SK-N-DZ (cell line): ENCODE measurements around the gene C12orf50. TPM values are rescaled to one million over a fixed set of nuclear protein-coding genes. Genes with fewer than 3 reads are reported as not detected.
"Not testable (repeated sequence)": the region's sequence is repeated elsewhere in the genome, so short reads cannot be mapped to it uniquely, and the experiment has no call there.

Source experiments
- DNase-seq: peaks from one replicate; pipeline ENCODE4 v3.0.0-alpha.2; 2015; ENCODE audit warnings: low spot score
- polyA plus RNA-seq, 2 experiments: library from polyadenylated mRNA; depleted of rRNA; stranded (reverse); fragments of >200 nt; gene quantifications; 2 replicates each; pipeline ENCODE4 v1.2.3, GENCODE V29; 2014

C12orf50 gene
- 0.09 TPM in 1 of 2 replicates, not detected in the other for polyA plus RNA-seq (2014; cell fraction: cytosol; rRNA removed)
- polyA plus RNA-seq (2014; cell fraction: nucleus; rRNA removed): not detected in 2 replicates

DNA sequence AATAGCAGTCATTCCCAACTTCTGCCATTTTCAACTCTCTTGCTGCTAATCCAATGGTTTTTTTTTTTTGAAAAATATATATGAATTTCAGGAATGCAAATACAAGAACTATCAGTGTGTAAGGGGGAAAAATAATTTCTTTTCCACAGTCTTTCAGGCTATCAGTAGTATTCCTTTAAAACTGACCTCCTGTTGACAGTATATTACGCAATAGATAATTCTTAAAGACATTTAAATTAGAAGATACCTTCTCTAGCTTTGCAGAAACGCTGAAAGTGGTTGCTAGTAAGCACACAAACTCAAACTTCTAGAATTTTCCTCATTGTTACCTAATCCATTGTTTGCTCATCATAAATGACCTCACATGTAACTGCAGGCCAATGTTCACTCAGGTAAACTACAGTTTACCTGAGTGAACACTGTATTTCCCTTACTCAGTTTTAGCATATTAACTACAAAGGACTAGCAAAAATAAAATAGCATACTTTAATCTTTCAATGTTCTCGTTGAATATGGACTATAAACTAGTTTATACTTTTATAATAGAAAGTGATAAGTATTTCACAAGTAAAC, at the start of gene C12orf50:
C12orf50 (minus strand) TSS at position 309 of the 573 bp plus-strand sequence. CDS start 2,439 bp downstream, outside the sequence.
- DNase-seq: no peak

DNA sequence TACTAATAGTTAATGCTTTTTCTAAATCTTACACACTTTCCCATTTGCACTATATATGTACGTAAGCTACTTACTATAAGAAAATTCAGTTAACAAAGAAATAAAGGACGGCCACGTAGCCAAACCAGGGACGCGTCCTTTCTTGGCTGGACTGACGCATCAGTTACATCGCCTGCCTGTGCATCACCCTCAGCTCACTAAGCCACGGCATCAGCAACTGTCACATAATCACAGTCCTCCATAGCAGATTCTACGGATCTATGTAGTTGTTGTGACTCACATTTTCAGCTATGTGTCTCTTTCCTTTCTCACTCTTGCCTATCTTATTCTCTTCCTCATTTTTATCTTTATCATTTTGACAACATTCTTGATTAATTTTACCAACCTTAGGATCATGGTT, 38.1 kb upstream of the C12orf50 start:
- no peak for DNase-seq

- DNase-seq: no peak
Measured at GRCh38 chr12:88063375-88063774, 34.2 kb upstream of the C12orf50 start.

DNA sequence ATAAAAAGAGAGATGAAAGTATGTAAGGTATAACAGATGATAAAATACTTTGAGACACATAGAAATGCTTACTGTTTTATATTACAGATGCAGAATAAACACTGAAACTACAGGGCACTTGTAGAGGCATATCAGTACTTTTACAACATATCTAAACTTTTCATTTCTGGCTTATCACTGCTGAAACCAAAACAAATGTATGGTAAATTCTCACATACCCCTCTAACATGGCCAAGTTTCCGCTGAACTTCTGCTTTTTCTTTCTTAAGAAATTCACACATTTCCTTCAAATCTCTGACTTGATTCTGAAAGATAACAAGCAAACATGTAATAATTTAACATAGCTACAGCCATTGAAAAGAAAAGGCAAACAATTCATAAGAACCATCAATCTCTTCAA, 33.3 kb upstream of the C12orf50 start:
- no peak for DNase-seq

DNA sequence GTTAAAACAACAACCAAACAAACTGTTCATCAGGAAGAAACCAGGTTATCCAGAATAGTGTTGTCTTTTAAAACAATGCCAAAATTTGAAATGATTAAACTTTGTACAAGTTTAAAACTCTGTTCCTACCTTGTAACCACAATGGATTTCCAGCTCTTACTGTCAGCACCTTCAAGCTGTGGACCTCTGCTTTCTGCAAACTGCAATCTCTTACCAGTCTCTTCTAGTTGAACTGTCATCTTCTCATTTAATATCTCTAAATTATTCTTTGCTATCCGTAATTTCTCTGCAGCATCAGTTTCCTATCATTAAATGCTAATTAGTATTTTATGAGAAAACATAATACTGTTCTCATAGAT, 29.5 kb upstream of the C12orf50 start:
- no peak for DNase-seq

DNA sequence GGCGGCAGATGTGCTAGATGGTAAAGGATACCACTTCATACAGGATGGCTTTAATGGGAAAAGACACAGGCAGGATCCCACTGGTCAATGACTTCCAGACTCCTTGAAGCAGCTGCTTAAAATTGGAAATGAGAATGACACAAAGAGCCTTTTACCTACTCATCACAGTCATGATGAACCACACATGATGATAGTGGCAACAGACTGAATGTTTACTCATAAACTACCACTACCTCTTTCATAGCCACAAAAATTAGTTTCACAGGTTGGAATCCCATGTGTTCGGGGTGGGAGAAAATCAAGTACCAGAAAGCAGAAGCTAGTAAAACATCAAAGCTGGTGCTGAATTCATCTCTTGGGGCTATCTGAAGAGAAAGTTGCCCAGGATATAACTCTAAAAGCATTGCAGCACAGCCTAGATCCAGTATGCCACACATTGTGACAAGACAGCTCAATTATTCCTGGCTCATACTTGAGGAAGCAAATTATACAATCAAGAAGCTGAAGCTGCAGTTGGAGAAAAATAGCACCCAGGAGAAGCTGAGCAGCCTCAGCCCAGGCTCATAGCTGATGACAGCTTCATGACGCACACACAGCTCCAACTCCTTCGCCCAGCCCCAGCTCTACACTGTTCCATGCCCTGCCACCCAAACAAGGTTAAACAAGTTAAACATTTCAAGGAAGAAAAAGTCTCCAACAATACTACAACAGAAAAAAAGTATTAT, 29.0 kb upstream of the C12orf50 start:
- DNase-seq: no peak

DNA sequence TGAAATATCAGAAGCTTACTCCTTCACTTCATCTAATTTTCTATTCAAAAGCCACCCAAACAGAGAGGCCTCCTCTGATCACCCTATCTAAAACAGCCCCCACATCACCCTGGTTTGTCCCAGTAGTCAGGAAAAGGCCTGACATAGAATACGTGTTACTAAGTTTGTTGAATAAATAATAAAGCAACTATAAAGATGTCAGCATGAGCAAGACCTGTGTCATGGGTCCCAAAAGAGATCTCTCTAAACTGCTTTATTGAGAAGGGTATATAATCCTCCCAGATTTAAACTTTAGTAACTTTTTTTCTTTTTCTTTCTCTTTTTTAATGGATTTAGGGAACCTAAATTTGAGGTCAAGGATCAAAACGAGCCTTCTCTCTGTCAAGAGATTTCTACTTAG, 27.4 kb upstream of the C12orf50 start:
- no peak for DNase-seq

- peak; percentile 17 for DNase-seq
Measured at GRCh38 chr12:88052686-88053085, 23.5 kb upstream of the C12orf50 start.

GRCh38 chr12:88044035-88044434, 14.8 kb upstream of the C12orf50 start:
- no peak for DNase-seq

DNA sequence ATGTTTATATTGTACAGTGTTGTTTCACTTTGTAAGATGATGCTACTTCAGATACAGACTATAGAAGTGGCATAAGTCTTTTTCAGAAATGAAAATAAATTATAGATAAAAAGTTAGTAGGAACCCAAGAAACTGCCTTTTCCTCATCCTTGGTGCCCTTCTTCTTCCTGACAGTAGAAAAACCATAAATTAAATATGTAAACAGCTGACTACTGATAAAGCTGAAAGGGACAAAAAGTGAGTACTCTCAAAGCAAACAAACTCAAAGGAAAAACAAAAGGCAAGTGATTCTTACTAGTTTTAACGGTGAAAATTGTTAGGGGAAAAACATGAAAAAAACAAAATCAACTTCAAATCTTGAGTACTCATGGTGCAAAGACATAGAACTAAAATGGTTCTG, 8.6 kb upstream of the C12orf50 start:
- no peak for DNase-seq

DNA sequence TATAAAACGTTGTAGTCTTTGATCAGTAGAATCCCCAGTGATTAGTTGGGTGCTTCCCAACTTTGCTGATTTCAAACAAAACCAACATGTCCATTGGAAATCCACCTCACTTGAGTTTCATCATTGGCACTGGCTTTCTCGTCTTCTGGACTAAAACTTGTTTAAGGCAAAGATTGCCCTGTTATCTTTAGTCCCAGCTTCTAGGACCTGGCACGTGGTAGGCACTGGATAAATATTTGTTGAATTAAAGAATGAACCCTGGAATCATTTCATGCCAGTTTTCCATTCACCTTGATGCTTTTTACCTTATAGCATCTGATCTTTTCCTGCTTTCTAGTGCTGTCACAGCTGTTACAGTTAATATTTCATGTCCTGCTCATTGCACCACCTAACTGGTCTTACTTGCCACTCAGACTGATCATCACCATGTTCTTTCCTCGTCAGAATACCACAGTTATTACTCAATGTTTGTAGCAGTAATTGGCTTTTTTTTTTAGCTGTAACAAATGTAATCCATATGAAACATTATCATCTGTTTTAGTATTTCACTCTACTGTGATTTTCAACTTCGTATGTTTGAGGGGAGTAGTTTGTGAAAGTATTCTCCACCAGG, 7.3 kb upstream of the C12orf50 start:
- no peak for DNase-seq

GRCh38 chr12:88035907-88036289, 6.7 kb upstream of the C12orf50 start:
- DNase-seq: no peak

- peak; percentile 89 for DNase-seq
Measured at GRCh38 chr12:88035271-88035906, 6.2 kb upstream of the C12orf50 start.

DNA sequence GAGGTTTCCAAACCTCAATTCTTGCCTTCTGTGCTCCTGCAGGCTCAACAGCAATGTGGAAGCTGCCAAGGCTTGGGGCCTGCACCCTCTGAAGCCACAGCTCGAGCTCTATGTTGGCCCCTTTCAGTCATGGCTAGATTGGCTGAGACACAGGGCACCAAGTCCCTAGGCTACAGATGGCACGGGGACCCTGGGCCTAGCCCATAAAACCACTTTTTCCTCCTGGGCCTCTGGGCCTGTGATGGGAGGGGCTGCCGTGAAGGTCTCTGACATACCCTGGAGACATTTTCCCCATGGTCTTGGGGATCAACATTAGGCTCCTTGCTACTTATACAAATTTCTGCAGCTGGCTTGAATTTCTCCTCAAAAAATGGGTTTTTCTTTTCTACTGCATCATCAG, 2.0 kb upstream of the C12orf50 start:
- DNase-seq: not testable (repeated sequence)

DNA sequence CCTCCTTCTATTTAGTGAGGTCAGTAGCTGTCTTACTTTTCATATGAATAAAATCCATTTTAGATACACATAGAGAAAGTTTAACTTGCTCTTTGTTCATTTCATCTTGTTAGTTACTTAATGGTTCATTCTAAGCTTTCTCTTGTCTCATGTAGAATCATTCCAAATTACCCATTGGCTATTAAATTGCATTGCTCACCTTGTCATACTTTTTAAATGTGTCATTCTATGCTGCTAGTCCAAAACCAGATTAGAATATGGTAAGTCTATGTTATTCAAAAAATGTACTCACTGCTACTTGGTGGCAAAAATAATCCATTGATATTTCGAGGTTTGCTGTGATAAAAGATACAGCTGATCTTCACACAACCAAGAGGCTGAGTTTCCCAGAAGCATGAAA, 3.0 kb downstream of the C12orf50 start:
- no peak for DNase-seq

DNA sequence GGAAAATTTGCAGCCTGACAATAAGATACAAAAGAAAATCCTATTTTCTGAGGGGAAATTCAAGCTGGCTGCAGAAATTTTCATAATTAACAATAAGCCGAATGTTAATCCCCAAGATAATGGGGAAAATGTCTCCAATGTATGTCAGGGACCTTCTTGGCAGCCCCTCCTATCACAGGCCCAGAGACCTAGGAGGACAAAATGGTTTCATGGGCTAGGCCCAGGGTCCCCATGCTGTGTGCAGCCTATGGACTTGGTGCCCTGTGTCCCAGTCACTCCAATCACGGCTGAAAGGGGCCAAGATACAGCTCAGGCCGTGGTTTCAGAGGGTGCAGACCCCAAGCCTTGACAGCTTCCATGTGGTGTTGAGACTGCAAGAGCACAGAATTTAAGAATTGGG, 11.2 kb downstream of the C12orf50 start:
- DNase-seq: no peak

- DNase-seq: no peak
Measured at GRCh38 chr12:88015825-88016224, 13.4 kb downstream of the C12orf50 start.

DNA sequence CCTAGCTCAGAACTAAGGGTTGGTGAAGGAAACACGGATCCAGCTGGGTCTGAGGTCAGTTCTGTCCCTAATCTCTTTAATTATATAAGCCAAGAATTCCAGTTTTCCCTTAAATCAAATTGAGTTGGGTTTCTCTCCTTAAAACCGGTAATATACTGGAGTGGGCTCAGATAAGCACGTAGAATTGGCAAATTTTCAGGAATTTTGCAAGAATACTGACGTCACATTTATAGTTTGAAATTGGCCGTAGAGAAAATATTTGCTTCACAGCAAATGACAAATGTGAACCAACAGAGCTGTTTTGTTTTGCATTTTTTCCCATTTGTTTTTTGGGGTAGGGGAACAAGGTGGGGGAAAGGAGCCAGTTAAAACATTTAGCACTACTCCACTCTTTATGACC, 17.4 kb downstream of the C12orf50 start:
- no peak for DNase-seq

- no peak for DNase-seq
Measured at GRCh38 chr12:88006351-88006750, 22.9 kb downstream of the C12orf50 start.

DNA sequence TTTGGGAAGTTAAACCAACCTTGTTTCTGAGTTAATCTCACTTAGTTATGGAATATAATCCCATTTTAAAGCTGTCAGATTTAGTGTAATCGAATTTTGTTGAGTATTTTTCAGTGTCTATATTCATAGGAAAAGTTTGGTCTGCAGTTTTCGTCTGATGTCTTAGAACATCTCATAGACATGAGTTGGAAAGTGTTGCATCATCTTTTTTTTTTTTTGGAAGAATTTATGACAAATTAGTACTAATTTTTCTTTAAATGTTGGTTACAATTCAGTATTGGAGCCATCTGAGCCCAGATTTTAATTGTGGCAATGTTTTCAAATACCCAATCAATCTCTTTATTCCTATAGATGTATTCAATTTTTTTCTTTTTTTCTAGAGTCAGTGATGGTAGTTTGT, 27.9 kb downstream of the C12orf50 start:
- DNase-seq: no peak

DNA sequence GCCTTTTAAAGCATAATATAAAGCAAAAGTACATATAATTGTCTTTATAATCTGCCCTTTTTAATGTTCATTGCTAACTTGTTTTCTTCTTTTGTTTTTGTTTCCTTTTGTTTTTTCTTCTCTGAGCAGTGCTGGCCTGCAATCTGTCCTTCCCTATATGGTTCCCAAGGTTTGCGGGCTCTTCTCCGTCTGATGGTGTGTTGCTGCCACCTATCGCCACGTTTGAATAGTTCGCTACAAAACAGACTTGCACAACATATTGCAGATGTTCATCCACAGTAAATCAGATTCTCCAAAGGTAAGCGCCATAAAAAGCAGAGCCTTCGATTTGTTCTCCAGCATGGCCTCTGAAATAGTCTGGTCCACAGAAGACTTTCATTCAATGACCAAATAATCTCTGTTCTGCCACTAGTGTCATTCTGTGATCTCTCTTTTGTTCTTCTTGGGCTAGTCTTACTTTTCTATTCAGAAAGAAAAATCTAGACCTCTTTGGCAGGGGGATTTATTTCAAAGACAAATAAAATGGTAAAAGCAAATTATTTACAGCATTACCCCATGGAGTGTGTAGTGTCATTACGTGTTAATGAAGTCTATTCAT, 33.5 kb downstream of the C12orf50 start:
- DNase-seq: peak; percentile 80

GRCh38 chr12:87991483-87991882, 37.7 kb downstream of the C12orf50 start:
- DNase-seq: no peak
